IMR-90 (cell line): Measurements from ENCODE around the gene CREB5. TPM values are rescaled to one million over a fixed set of nuclear protein-coding genes. Genes with fewer than 3 reads are reported as not detected.

ENCODE experiments used
- ATAC-seq: fragments of 200-7000 bp; cut with Tn5 transposase; 2 replicates; pipeline ENCODE4 v1.9.1; 2020; ENCODE audit warnings: low read depth, mild to moderate bottlenecking, moderate library complexity
- BruUV-seq: library from RNA; stranded (reverse); fragments of 400-500 nt; replicated peaks from 2 replicates; lab custom pipeline; 2021; lab: Mats Ljungman, UMichigan
- CTCF ChIA-PET: fragments of 300-600 bp; formaldehyde crosslinking; extraction: SDS; loops from one replicate; lab custom pipeline; 2021; ENCODE audit warnings: antibody characterized with exemption; lab: Yijun Ruan, JAX
- POLR2A ChIA-PET: fragments of 300-600 bp; sonication (Branson Sonifier 250); formaldehyde crosslinking; loops from one replicate; lab custom pipeline; 2022; ENCODE audit warnings: antibody characterized with exemption; ENCODE audit not compliant: unreplicated experiment; lab: Charles Lee
- DNase-seq: peaks from one replicate; pipeline ENCODE4 v3.0.0; 2013
- H2AFZ ChIP-seq: replicated peaks from 2 replicates; pipeline ENCODE3; 2013; ENCODE audit warnings: low read length, mild to moderate bottlenecking; ENCODE audit not compliant: poor library complexity
- H2AK5ac ChIP-seq: 2 replicates; pipeline ENCODE4 v1.6.1; 2013; ENCODE audit warnings: low read depth, low read length, inconsistent platforms
- H2AK9ac ChIP-seq: replicated peaks from 2 replicates; pipeline ENCODE3; 2013; ENCODE audit warnings: mild to moderate bottlenecking, low read depth, low read length, moderate library complexity; ENCODE audit not compliant: poor library complexity
- H2BK120ac ChIP-seq: 2 replicates; pipeline ENCODE4 v1.6.1; 2013; ENCODE audit warnings: low read depth, low read length, inconsistent platforms
- H2BK15ac ChIP-seq: 3 replicates; pipeline ENCODE4 v1.6.1; 2013; ENCODE audit warnings: low read depth, low read length, inconsistent platforms
- H2BK20ac ChIP-seq: 2 replicates; pipeline ENCODE4 v1.6.1; 2013; ENCODE audit warnings: low read depth, mild to moderate bottlenecking, inconsistent platforms, low read length, moderate library complexity
- H2BK5ac ChIP-seq: 2 replicates; pipeline ENCODE4 v1.6.1; 2013; ENCODE audit warnings: mild to moderate bottlenecking, low read depth, low read length, inconsistent platforms; ENCODE audit not compliant: poor library complexity, severe bottlenecking
- H3K14ac ChIP-seq: replicated peaks from 2 replicates; pipeline ENCODE4 v1.6.1; 2013; ENCODE audit warnings: low read depth, low read length, inconsistent platforms
- H3K18ac ChIP-seq: 2 replicates; pipeline ENCODE4 v1.6.1; 2013; ENCODE audit warnings: low read depth, low read length, control low read depth
- H3K23ac ChIP-seq: 2 replicates; pipeline ENCODE4 v1.6.1; 2013; ENCODE audit warnings: low read depth, low read length, inconsistent platforms
- H3K27ac ChIP-seq: 2 replicates; pipeline ENCODE4 v1.5.1; 2013; ENCODE audit warnings: mild to moderate bottlenecking, control low read depth, low read length; ENCODE audit not compliant: insufficient read depth
- H3K27me3 ChIP-seq: 2 replicates; pipeline ENCODE4 v1.6.1; 2013; ENCODE audit warnings: low read length; ENCODE audit not compliant: control insufficient read depth, insufficient read depth
- H3K36me3 ChIP-seq: 2 replicates; pipeline ENCODE4 v1.6.1; 2013; ENCODE audit warnings: low read length, mixed read lengths; ENCODE audit not compliant: control insufficient read depth, insufficient read depth
- H3K4ac ChIP-seq: 2 replicates; pipeline ENCODE4 v1.6.1; 2013; ENCODE audit warnings: low read depth, low read length, inconsistent platforms
- H3K4me1 ChIP-seq: 2 replicates; pipeline ENCODE4 v1.6.1; 2013; ENCODE audit warnings: low read length, mixed read lengths; ENCODE audit not compliant: control insufficient read depth, insufficient read depth
- H3K4me2 ChIP-seq: 2 replicates; pipeline ENCODE4 v1.6.1; 2013; ENCODE audit warnings: low read depth, mild to moderate bottlenecking, control low read depth, low read length, moderate library complexity
- H3K4me3 ChIP-seq: 2 replicates; pipeline ENCODE4 v1.5.1; 2013; ENCODE audit warnings: low read depth, mild to moderate bottlenecking, control low read depth, low read length, moderate library complexity; ENCODE audit not compliant: insufficient read depth
- H3K56ac ChIP-seq: 2 replicates; pipeline ENCODE4 v1.6.1; 2013; ENCODE audit warnings: low read length, inconsistent platforms; ENCODE audit not compliant: insufficient read depth; ENCODE audit errors: extremely low read depth
- H3K79me1 ChIP-seq, 2 experiments: 2 replicates each; pipeline ENCODE4 v1.6.1; 2013; ENCODE audit warnings: low read length in 2 of 2, inconsistent platforms in 1 of 2, low read depth in 1 of 2
- H3K9ac ChIP-seq: 2 replicates; pipeline ENCODE4 v1.6.1; 2013; ENCODE audit warnings: low read depth, low read length, control low read depth
- H3K9me1 ChIP-seq: 2 replicates; pipeline ENCODE4 v1.6.1; 2013; ENCODE audit warnings: low read length, inconsistent platforms; ENCODE audit not compliant: insufficient read depth
- H3K9me3 ChIP-seq: 2 replicates; pipeline ENCODE4 v1.6.1; 2013; ENCODE audit warnings: low read length; ENCODE audit not compliant: control insufficient read depth, insufficient read depth
- H4K20me1 ChIP-seq: 2 replicates; pipeline ENCODE4 v1.6.1; 2013; ENCODE audit warnings: low read length, inconsistent platforms; ENCODE audit not compliant: insufficient read depth
- H4K5ac ChIP-seq: 2 replicates; pipeline ENCODE4 v1.6.1; 2013; ENCODE audit warnings: mild to moderate bottlenecking, low read depth, low read length, control low read depth
- H4K8ac ChIP-seq, 2 experiments: 2 replicates each; pipeline ENCODE4 v1.6.1; 2013; ENCODE audit warnings: low read depth in 2 of 2, low read length in 2 of 2, control low read depth in 1 of 2, inconsistent platforms in 1 of 2
- H4K91ac ChIP-seq: 2 replicates; pipeline ENCODE4 v1.6.1; 2013; ENCODE audit warnings: low read depth, low read length, inconsistent platforms; ENCODE audit not compliant: insufficient read depth
- BHLHE40 ChIP-seq: fragments of 150-350 bp; IDR thresholded peaks from 2 replicates; pipeline ENCODE4 v1.6.1; 2016; ENCODE audit warnings: mild to moderate bottlenecking, low read depth, low read length
- CEBPB ChIP-seq: IDR thresholded peaks from 2 replicates; pipeline ENCODE4 v1.6.1; 2012; ENCODE audit warnings: low read depth, low read length, improper control_type of control experiment
- CHD1 ChIP-seq: IDR thresholded peaks from 2 replicates; pipeline ENCODE4 v1.6.1; 2012; ENCODE audit warnings: low read depth, low read length, improper control_type of control experiment
- CTCF ChIP-seq: conservative IDR thresholded peaks from 2 replicates; pipeline ENCODE4 v1.5.1; 2012; ENCODE audit warnings: mild to moderate bottlenecking, low read depth, low read length, improper control_type of control experiment
- ELK1 ChIP-seq: fragments of 150-350 bp; IDR thresholded peaks from 2 replicates; pipeline ENCODE4 v1.6.1; 2016; ENCODE audit warnings: low read depth, mild to moderate bottlenecking, low read length, moderate library complexity, borderline replicate concordance
- FOS ChIP-seq: fragments of 150-350 bp; IDR thresholded peaks from 2 replicates; pipeline ENCODE4 v1.6.1; 2016; ENCODE audit warnings: low read depth, low read length
- MAFK ChIP-seq: IDR thresholded peaks from 2 replicates; pipeline ENCODE4 v1.6.1; 2012; ENCODE audit warnings: low read depth, low read length, improper control_type of control experiment
- MAZ ChIP-seq: IDR thresholded peaks from 2 replicates; pipeline ENCODE4 v1.6.1; 2012; ENCODE audit warnings: low read depth, mild to moderate bottlenecking, low read length, improper control_type of control experiment, moderate library complexity, borderline replicate concordance
- MXI1 ChIP-seq: IDR thresholded peaks from 2 replicates; pipeline ENCODE4 v1.6.1; 2012; ENCODE audit warnings: low read depth, mild to moderate bottlenecking, low read length, moderate library complexity, borderline replicate concordance
- NFE2L2 ChIP-seq: fragments of 150-350 bp; IDR thresholded peaks from 2 replicates; pipeline ENCODE4 v1.6.1; 2016; ENCODE audit warnings: low read depth, mild to moderate bottlenecking, low read length
- POLR2A ChIP-seq: IDR thresholded peaks from 2 replicates; pipeline ENCODE4 v1.6.1; 2012; ENCODE audit warnings: mild to moderate bottlenecking, low read depth, low read length
- RAD21 ChIP-seq: IDR thresholded peaks from 2 replicates; pipeline ENCODE4 v1.6.1; 2012; ENCODE audit warnings: low read length, improper control_type of control experiment
- RCOR1 ChIP-seq: IDR thresholded peaks from 2 replicates; pipeline ENCODE4 v1.6.1; 2012; ENCODE audit warnings: mild to moderate bottlenecking, low read length, improper control_type of control experiment; ENCODE audit not compliant: insufficient replicate concordance
- RFX5 ChIP-seq: IDR thresholded peaks from 2 replicates; pipeline ENCODE4 v1.8.0; 2012; ENCODE audit warnings: low read depth, mild to moderate bottlenecking, low read length, moderate library complexity
- SMC3 ChIP-seq: fragments of 150-350 bp; IDR thresholded peaks from 2 replicates; pipeline ENCODE4 v1.6.1; 2016; ENCODE audit warnings: low read depth, mild to moderate bottlenecking, antibody characterized with exemption, low read length, moderate library complexity
- USF2 ChIP-seq: fragments of 150-350 bp; IDR thresholded peaks from 2 replicates; pipeline ENCODE4 v1.6.1; 2017; ENCODE audit warnings: mild to moderate bottlenecking, antibody characterized with exemption, low read length, low read depth
- WGBS, 2 experiments: methylation state at CpG; one replicate each; pipeline versions ENCODE4 v1.1.5 to v1.1.7; 2013; ENCODE audit warnings: missing lambda C conversion rate in 2 of 2; ENCODE audit not compliant: insufficient read length in 1 of 2; ENCODE audit errors: extremely low coverage in 2 of 2; 5-methylcytosine and 5-hydroxymethylcytosine counted together
- dilution Hi-C: fragments of 300-500 bp; cut with HindIII; formaldehyde crosslinking; loops from one replicate; pipeline ENCODE4 v1.14.3; 2018; ENCODE audit warnings: low sequenced_read_pairs; ENCODE audit not compliant: unreplicated experiment
- in situ Hi-C: fragments of 300-500 bp; cut with MboI; formaldehyde crosslinking; loops from 3 replicates; pipeline ENCODE4 v1.14.3; 2019; ENCODE audit warnings: low sequenced_read_pairs, inconsistent platforms, mixed read lengths
- intact Hi-C: fragments of 100-400 bp; cut with micrococcal nuclease; formaldehyde crosslinking; loops from 2 replicates; pipeline ENCODE4 v1.10.0; 2022
- polyA plus RNA-seq, 3 experiments: library from polyadenylated mRNA; depleted of rRNA; stranded (reverse); fragments of >200 nt; gene quantifications; 2 replicates each; pipeline ENCODE4 v1.2.3, GENCODE V29; 2012; ENCODE audit warnings: low replicate concordance in 1 of 3
- total RNA-seq: library from RNA; depleted of rRNA; stranded (reverse); fragments of >200 nt; gene quantifications from 2 replicates; pipeline ENCODE4 v1.2.3, GENCODE V29; 2012

The CREB5 gene
- total and polyA plus RNA-seq, 2 of the 4 experiments (the other 2 are of a cell fraction) = 7.3 to 13.1 TPM

- CTCF ChIA-PET = no interaction called here
- BruUV-seq = no TSS peak
- Histone ChIP-seq H2BK5ac (no peak overlapping the region), H4K20me1 (no peaks in the 10 kb centered on the region), H3K4me3 (no peak overlapping the region), H4K8ac (no peak overlapping the region), H3K18ac (no peak overlapping the region), H2BK20ac (no peak overlapping the region), H3K14ac (no peak overlapping the region), H3K9me1 (no peaks in the 10 kb centered on the region), H4K5ac (no peak overlapping the region), H2AFZ (no peak overlapping the region), H3K36me3 (no peaks in the 10 kb centered on the region), H3K79me1 (no peaks in the 10 kb centered on the region), H3K9me3 (no peaks in the 10 kb centered on the region), H4K91ac (no peak overlapping the region), H3K27me3 (no peaks in the 10 kb centered on the region), H2AK5ac (no peak overlapping the region), H3K9ac (no peak overlapping the region), H3K4me2 (no peak overlapping the region), H2BK120ac (no peak overlapping the region), H3K56ac (no peak overlapping the region), H3K23ac (no peak overlapping the region), H2AK9ac (no peak overlapping the region), H3K4ac (no peak overlapping the region), H3K27ac (no peak overlapping the region), H2BK15ac (no peak overlapping the region), H3K4me1 (peaks cover 1% of the 10 kb centered on the region)
- intact Hi-C loops (no loop called here), in situ Hi-C loops (no loop called here), dilution Hi-C loops (no loop called here)
- WGBS, 2 experiments = 100% methylated on average over 2 of the region's 4 CpGs; no CpG with 5 or more reads in 1 of the 2 experiments
- POLR2A ChIA-PET = no interaction called here
- ATAC-seq = no peak
- TF ChIP-seq RCOR1 = no peak
- TF ChIP-seq CHD1 = no peak
- no peak for TF ChIP-seq FOS
- TF ChIP-seq USF2 = no peak
- TF ChIP-seq MXI1 = no peak
- TF ChIP-seq CEBPB = no peak
- TF ChIP-seq RAD21 = no peak
- TF ChIP-seq CTCF = no peak
- TF ChIP-seq MAZ = no peak
- TF ChIP-seq RFX5 = no peak
- no peak for TF ChIP-seq BHLHE40
- no peak for TF ChIP-seq ELK1
- TF ChIP-seq MAFK = no peak
- no peak for TF ChIP-seq POLR2A
- no peak for TF ChIP-seq NFE2L2
- no peak for TF ChIP-seq SMC3
- DNase-seq = no peak
Observed at GRCh38 chr7:28487487-28487886, 75.2 kb downstream of the CREB5 start.
